Keratinocyte (primary cell): Measurements from ENCODE around the gene KIAA1217. TPM values are rescaled to one million over a fixed set of nuclear protein-coding genes. Genes with fewer than 3 reads are reported as not detected.

Source experiments
- DNase-seq: peaks from one replicate; pipeline ENCODE4 v3.0.0-alpha.2; 2011; ENCODE audit warnings: low read depth, missing footprints, low spot score
- FAIRE-seq: peaks from 2 replicates; lab custom pipeline; 2011; peaks lifted over from hg19 to GRCh38; lab: Jason Lieb, UNC
- H2AFZ ChIP-seq: 2 replicates; pipeline ENCODE4 v1.6.0; 2012; ENCODE audit warnings: low read length, control low read depth, inconsistent platforms; ENCODE audit not compliant: control insufficient read depth
- H3K27ac ChIP-seq: 2 replicates; pipeline ENCODE4 v1.5.1; 2011; ENCODE audit warnings: low read length; ENCODE audit not compliant: control insufficient read depth, insufficient read depth
- H3K27me3 ChIP-seq: 3 replicates; pipeline ENCODE4 v1.6.0; 2011; ENCODE audit warnings: low read length; ENCODE audit not compliant: control insufficient read depth, insufficient read depth; ENCODE audit errors: extremely low read depth
- H3K36me3 ChIP-seq, 2 experiments: 2 replicates in 1 of 2; 3 replicates in 1 of 2; pipeline ENCODE4 v1.5.1; 2011; ENCODE audit warnings: low read length in 2 of 2, mild to moderate bottlenecking in 1 of 2; ENCODE audit not compliant: control insufficient read depth in 2 of 2, insufficient read depth in 2 of 2; ENCODE audit errors: extremely low read depth in 1 of 2
- H3K4me1 ChIP-seq: 3 replicates; pipeline ENCODE4 v1.5.1; 2011; ENCODE audit warnings: low read length; ENCODE audit not compliant: control insufficient read depth, insufficient read depth; ENCODE audit errors: extremely low read depth
- H3K4me2 ChIP-seq: 3 replicates; pipeline ENCODE4 v1.6.0; 2011; ENCODE audit warnings: low read depth, low read length; ENCODE audit not compliant: control insufficient read depth, insufficient read depth; ENCODE audit errors: extremely low read depth
- H3K4me3 ChIP-seq, 3 experiments: fragments of 200-600 bp in 1 of 3; sonication (generic) in 1 of 3; 2 replicates in 2 of 3; 3 replicates in 1 of 3; pipeline ENCODE4 v1.5.1; 2011 to 2016; ENCODE audit warnings: low read length in 3 of 3, mild to moderate bottlenecking in 3 of 3, control low read depth in 2 of 3, inconsistent platforms in 1 of 3, low read depth in 1 of 3, mixed read lengths in 1 of 3, mixed run types in 1 of 3, moderate library complexity in 1 of 3; ENCODE audit not compliant: control insufficient read depth in 2 of 3, insufficient read depth in 2 of 3; ENCODE audit errors: extremely low read depth in 1 of 3
- H3K79me2 ChIP-seq: 2 replicates; pipeline ENCODE4 v1.6.0; 2012; ENCODE audit warnings: low read length; ENCODE audit not compliant: control insufficient read depth, insufficient read depth
- H3K9ac ChIP-seq: 3 replicates; pipeline ENCODE4 v1.6.0; 2011; ENCODE audit warnings: low read length; ENCODE audit not compliant: control insufficient read depth, insufficient read depth; ENCODE audit errors: extremely low read depth
- H3K9me1 ChIP-seq: 3 replicates; pipeline ENCODE4 v1.6.0; 2011; ENCODE audit warnings: low read length; ENCODE audit not compliant: control insufficient read depth, insufficient read depth; ENCODE audit errors: extremely low read depth
- H3K9me3 ChIP-seq: 2 replicates; pipeline ENCODE4 v1.5.1; 2012; ENCODE audit warnings: low read depth, low read length; ENCODE audit not compliant: control insufficient read depth
- H4K20me1 ChIP-seq: 3 replicates; pipeline ENCODE4 v1.6.0; 2011; ENCODE audit warnings: low read length; ENCODE audit not compliant: control insufficient read depth, insufficient read depth; ENCODE audit errors: extremely low read depth
- EZH2 ChIP-seq: IDR thresholded peaks from one replicate; pipeline ENCODE4 v1.6.1; 2012; ENCODE audit warnings: inconsistent platforms, mild to moderate bottlenecking, low read length, moderate library complexity
- dilution Hi-C: fragments of 300-500 bp; cut with MboI; formaldehyde crosslinking; loops from one replicate; pipeline ENCODE4 v1.7.0; 2020; ENCODE audit warnings: low sequenced_read_pairs; ENCODE audit not compliant: extremely low pct_ligation_motif_present
- polyA plus RNA-seq, 5 experiments: library from polyadenylated mRNA; depleted of rRNA in 3 of 5; stranded (reverse) in 3 of 5; stranded (forward) in 1 of 5; unstranded in 1 of 5; fragments of >200 nt; gene quantifications; 1 replicate in 1 of 5; 2 replicates in 3 of 5; 3 replicates in 1 of 5; pipeline versions ENCODE4 v1.2.1 to v1.2.3, GENCODE V29; 2011 to 2012; ENCODE audit warnings: missing spikeins in 2 of 5, low read depth in 1 of 5, low replicate concordance in 1 of 5
- TF ChIP-seq, protein P1 (sequence below), 3 experiments: IDR thresholded peaks in 1 of 3; conservative IDR thresholded peaks in 1 of 3; optimal IDR thresholded peaks in 1 of 3; 2 replicates in 2 of 3; 3 replicates in 1 of 3; pipeline versions ENCODE3 to v1.5.1; 2011; ENCODE audit warnings: low read length in 3 of 3, mild to moderate bottlenecking in 3 of 3, moderate library complexity in 2 of 3, control low read depth in 1 of 3, inconsistent platforms in 1 of 3; ENCODE audit not compliant: insufficient read depth in 2 of 3; ENCODE audit errors: extremely low read depth in 1 of 3

KIAA1217 gene
- polyA plus RNA-seq, 1 donor (not counting 4 experiments of a cell fraction or from before 2014, with no cell fraction given), result 10.4 TPM

GRCh38 chr10:24307116-24307515 lies 98.2 kb downstream of the KIAA1217 start:
- FAIRE-seq (no peak), DNase-seq (no peak)
- no peaks in the 10 kb centered on the region for H3K27me3 ChIP-seq
- dilution Hi-C loops, result no loop called here
- peaks cover 15% of the 10 kb centered on the region for H3K4me1 ChIP-seq
- no peaks in the 10 kb centered on the region for H3K9me3 ChIP-seq
- H3K36me3 ChIP-seq, result no peaks in the 10 kb centered on the region
- H3K4me3 ChIP-seq, result no peak overlapping the region
- no peak overlapping the region for H3K9ac ChIP-seq
- no peaks in the 10 kb centered on the region for H3K9me1 ChIP-seq
- no peak overlapping the region for H2AFZ ChIP-seq
- no peak overlapping the region for H3K27ac ChIP-seq
- no peaks in the 10 kb centered on the region for H4K20me1 ChIP-seq
- TF ChIP-seq, protein P1, sequence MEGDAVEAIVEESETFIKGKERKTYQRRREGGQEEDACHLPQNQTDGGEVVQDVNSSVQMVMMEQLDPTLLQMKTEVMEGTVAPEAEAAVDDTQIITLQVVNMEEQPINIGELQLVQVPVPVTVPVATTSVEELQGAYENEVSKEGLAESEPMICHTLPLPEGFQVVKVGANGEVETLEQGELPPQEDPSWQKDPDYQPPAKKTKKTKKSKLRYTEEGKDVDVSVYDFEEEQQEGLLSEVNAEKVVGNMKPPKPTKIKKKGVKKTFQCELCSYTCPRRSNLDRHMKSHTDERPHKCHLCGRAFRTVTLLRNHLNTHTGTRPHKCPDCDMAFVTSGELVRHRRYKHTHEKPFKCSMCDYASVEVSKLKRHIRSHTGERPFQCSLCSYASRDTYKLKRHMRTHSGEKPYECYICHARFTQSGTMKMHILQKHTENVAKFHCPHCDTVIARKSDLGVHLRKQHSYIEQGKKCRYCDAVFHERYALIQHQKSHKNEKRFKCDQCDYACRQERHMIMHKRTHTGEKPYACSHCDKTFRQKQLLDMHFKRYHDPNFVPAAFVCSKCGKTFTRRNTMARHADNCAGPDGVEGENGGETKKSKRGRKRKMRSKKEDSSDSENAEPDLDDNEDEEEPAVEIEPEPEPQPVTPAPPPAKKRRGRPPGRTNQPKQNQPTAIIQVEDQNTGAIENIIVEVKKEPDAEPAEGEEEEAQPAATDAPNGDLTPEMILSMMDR (optimal IDR thresholded peaks at IDR 0.05 in 1 of 3, IDR thresholded peaks at IDR 0.05 in 1 of 3, conservative IDR thresholded peaks at IDR 0.05 in 1 of 3; ENCODE audit: extremely low read depth in 1 of 3, insufficient read depth in 2 of 3, low read length in 3 of 3), result no peak
- TF ChIP-seq EZH2, result no peak
- H3K4me2 ChIP-seq, result no peak overlapping the region
- peaks cover 2% of the 10 kb centered on the region for H3K79me2 ChIP-seq

GRCh38 chr10:24307696-24308485 lies 99.0 kb downstream of the KIAA1217 start:
- Histone ChIP-seq H3K4me3 (no peak overlapping the region), H3K9me3 (no peaks in the 10 kb centered on the region), H3K4me2 (no peak overlapping the region), H2AFZ (no peak overlapping the region), H3K27me3 (no peaks in the 10 kb centered on the region), H3K36me3 (no peaks in the 10 kb centered on the region), H3K9me1 (no peaks in the 10 kb centered on the region), H3K4me1 (peaks cover 15% of the 10 kb centered on the region), H3K9ac (no peak overlapping the region), H3K79me2 (peaks cover 2% of the 10 kb centered on the region), H4K20me1 (no peaks in the 10 kb centered on the region), H3K27ac (no peak overlapping the region)
- no peak for FAIRE-seq
- TF ChIP-seq, protein P1 (optimal IDR thresholded peaks at IDR 0.05 in 1 of 3, IDR thresholded peaks at IDR 0.05 in 1 of 3, conservative IDR thresholded peaks at IDR 0.05 in 1 of 3; ENCODE audit: extremely low read depth in 1 of 3, insufficient read depth in 2 of 3, low read length in 3 of 3), result no peak
- TF ChIP-seq EZH2, result no peak
- DNase-seq, result no peak
- dilution Hi-C loops, result no loop called here
